ENCODE data around the gene TTC21A.

DNA sequence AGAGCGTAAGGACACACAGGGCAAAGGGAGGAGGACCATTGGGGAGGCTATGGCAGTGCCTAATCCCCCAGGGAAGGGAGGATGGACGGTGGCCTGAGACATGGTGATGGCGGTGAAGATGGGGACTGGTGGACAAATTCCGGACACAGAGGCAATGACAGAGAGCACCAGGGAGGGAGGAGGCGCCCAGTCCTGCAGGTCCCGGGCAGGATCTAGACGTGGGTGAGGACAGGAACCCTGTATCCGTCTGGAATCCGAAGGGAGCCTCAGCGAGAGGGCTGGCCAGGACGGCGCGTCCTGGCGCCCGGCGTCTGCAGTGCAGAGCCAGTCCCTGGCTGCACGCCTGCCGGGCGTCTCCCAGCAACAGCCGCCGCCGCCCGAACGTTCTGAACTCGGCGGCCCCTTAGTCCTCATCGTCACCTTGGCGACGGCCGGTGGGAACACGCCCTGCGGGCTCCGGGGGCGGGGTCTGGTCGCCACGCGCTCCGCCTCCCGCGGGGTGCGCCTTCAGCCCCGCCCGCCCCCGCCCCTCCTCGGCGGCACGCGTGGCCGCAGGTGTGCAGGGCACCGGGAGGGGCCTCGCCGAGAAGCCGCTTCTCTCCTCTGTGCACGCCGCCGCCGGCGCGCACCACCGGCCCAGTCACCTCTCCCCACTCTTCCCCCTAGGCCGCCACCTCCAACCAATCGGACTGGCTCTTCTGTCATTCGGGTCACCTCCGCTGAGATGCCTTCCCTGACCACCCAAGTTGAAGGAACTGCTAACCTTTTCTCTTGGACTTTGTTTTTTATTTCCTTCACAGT is 73.3 kb downstream of the TTC21A start:
- TF ChIP-seq ZNF629 (tag by site-specific recombination; IDR thresholded peaks at IDR 0.05) (no peak), SP7 (tag by site-specific recombination; IDR thresholded peaks at IDR 0.05) (no peak), TCF7L2 (IDR thresholded peaks at IDR 0.05; ENCODE audit: borderline replicate concordance, low read depth, low read length) (no peak), KLF10 (tag by site-specific recombination; IDR thresholded peaks at IDR 0.05) (0 out of 2 replicates have a peak, but pooled peaks have one; percentile 17)
- TF ChIP-seq, protein P1, sequence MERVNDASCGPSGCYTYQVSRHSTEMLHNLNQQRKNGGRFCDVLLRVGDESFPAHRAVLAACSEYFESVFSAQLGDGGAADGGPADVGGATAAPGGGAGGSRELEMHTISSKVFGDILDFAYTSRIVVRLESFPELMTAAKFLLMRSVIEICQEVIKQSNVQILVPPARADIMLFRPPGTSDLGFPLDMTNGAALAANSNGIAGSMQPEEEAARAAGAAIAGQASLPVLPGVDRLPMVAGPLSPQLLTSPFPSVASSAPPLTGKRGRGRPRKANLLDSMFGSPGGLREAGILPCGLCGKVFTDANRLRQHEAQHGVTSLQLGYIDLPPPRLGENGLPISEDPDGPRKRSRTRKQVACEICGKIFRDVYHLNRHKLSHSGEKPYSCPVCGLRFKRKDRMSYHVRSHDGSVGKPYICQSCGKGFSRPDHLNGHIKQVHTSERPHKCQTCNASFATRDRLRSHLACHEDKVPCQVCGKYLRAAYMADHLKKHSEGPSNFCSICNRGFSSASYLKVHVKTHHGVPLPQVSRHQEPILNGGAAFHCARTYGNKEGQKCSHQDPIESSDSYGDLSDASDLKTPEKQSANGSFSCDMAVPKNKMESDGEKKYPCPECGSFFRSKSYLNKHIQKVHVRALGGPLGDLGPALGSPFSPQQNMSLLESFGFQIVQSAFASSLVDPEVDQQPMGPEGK (tag by site-specific recombination; IDR thresholded peaks at IDR 0.05), result peak; percentile 39
- TF ChIP-seq, protein P2, sequence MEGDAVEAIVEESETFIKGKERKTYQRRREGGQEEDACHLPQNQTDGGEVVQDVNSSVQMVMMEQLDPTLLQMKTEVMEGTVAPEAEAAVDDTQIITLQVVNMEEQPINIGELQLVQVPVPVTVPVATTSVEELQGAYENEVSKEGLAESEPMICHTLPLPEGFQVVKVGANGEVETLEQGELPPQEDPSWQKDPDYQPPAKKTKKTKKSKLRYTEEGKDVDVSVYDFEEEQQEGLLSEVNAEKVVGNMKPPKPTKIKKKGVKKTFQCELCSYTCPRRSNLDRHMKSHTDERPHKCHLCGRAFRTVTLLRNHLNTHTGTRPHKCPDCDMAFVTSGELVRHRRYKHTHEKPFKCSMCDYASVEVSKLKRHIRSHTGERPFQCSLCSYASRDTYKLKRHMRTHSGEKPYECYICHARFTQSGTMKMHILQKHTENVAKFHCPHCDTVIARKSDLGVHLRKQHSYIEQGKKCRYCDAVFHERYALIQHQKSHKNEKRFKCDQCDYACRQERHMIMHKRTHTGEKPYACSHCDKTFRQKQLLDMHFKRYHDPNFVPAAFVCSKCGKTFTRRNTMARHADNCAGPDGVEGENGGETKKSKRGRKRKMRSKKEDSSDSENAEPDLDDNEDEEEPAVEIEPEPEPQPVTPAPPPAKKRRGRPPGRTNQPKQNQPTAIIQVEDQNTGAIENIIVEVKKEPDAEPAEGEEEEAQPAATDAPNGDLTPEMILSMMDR (tag by site-specific recombination; IDR thresholded peaks at IDR 0.05), result no peak
- TF ChIP-seq, protein P3, sequence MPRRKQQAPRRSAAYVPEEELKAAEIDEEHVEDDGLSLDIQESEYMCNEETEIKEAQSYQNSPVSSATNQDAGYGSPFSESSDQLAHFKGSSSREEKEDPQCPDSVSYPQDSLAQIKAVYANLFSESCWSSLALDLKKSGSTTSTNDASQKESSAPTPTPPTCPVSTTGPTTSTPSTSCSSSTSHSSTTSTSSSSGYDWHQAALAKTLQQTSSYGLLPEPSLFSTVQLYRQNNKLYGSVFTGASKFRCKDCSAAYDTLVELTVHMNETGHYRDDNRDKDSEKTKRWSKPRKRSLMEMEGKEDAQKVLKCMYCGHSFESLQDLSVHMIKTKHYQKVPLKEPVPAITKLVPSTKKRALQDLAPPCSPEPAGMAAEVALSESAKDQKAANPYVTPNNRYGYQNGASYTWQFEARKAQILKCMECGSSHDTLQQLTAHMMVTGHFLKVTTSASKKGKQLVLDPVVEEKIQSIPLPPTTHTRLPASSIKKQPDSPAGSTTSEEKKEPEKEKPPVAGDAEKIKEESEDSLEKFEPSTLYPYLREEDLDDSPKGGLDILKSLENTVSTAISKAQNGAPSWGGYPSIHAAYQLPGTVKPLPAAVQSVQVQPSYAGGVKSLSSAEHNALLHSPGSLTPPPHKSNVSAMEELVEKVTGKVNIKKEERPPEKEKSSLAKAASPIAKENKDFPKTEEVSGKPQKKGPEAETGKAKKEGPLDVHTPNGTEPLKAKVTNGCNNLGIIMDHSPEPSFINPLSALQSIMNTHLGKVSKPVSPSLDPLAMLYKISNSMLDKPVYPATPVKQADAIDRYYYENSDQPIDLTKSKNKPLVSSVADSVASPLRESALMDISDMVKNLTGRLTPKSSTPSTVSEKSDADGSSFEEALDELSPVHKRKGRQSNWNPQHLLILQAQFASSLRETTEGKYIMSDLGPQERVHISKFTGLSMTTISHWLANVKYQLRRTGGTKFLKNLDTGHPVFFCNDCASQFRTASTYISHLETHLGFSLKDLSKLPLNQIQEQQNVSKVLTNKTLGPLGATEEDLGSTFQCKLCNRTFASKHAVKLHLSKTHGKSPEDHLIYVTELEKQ (tag by site-specific recombination; IDR thresholded peaks at IDR 0.05; ENCODE audit: borderline replicate concordance), result no peak
